GM23248 (cell line): ENCODE results near the gene GNPNAT1.

Source experiments
- EZH2 ChIP-seq: fragments of 200-600 bp; sonication (generic); IDR thresholded peaks from 2 replicates; pipeline ENCODE4 v1.6.1; 2018; ENCODE audit warnings: antibody characterized with exemption, mild to moderate bottlenecking; ENCODE audit not compliant: insufficient read depth, poor library complexity, severe bottlenecking
- EZH2phosphoT487 ChIP-seq: fragments of 200-600 bp; sonication (generic); IDR thresholded peaks from 2 replicates; pipeline ENCODE4 v1.6.1; 2018; ENCODE audit warnings: antibody characterized with exemption, moderate library complexity, mild to moderate bottlenecking, low read depth; ENCODE audit not compliant: insufficient read depth

DNA sequence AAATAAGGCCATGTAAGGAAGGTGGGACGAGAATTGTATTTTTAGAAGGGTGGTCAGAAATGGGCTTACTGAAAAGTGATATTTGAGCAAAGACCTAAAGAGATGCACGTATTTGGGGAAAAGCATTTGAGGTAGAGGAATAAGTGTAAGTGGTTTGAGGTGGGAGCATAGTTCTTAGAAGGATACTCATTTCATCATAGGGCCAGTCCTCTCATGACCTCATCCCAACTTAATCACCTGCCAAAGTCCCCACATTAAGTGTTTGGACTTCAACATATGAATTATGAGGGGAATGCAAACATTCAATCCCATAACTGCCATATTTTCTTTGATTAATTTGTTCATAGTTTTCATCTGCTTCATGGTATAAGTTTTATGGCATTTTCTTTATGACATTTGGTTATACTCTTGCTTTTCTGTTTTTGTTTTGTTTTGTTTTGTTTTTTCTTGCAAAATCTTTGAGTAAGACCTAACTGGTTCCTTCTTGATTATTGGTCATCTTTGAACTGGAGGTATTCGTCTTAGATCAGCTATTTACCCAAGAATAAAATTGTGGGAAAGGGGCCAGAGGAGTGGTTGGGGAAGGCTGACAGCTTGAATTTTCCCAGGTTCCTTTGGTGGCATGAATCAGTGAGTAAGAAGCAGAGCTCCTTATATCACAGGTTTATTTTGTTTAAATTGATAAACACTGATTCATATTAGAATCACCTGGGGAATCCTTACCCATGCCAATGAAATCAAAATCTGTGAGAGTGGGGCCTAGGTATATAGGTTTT, 24.2 kb downstream of the GNPNAT1 start:
- TF ChIP-seq EZH2 = no peak
- TF ChIP-seq EZH2phosphoT487 = no peak
